DLD1 (cell line): ENCODE results near the gene METTL27.
"Not testable (repeated sequence)": the region's sequence is repeated elsewhere in the genome, so short reads cannot be mapped to it uniquely, and the experiment has no call there.

Experiments used
- in situ Hi-C: cut with HindIII; loops from 2 replicates; pipeline ENCODE4 v1.10.0; 2017; ENCODE audit warnings: low sequenced_read_pairs

The METTL27 gene

GRCh38 chr7:73870041-73870492 is 27.8 kb upstream of the METTL27 start:
- in situ Hi-C loops: no loop called here

- in situ Hi-C loops: loop anchor here (10.0 kb wide), 2 partner anchors 86 to 146 kb away; no protein-coding TSS in a partner anchor
Observed at GRCh38 chr7:73869011-73869798, 26.9 kb upstream of the METTL27 start.

- in situ Hi-C loops: loop anchor here (10.0 kb wide), 2 partner anchors 88 to 148 kb away; no protein-coding TSS in a partner anchor
Observed at GRCh38 chr7:73866446-73866767, 24.1 kb upstream of the METTL27 start.

GRCh38 chr7:73865738-73866445 is 23.6 kb upstream of the METTL27 start:
- in situ Hi-C loops: loop anchor here (10.0 kb wide), 2 partner anchors 89 to 149 kb away; no protein-coding TSS in a partner anchor

- in situ Hi-C loops: loop anchor here (10.0 kb wide), 2 partner anchors 90 to 150 kb away; no protein-coding TSS in a partner anchor
Observed at GRCh38 chr7:73864981-73865711, 22.8 kb upstream of the METTL27 start.

- in situ Hi-C loops: loop anchor here (10.0 kb wide), 2 partner anchors 93 to 153 kb away; no protein-coding TSS in a partner anchor
Observed at GRCh38 chr7:73861305-73861704, 19.0 kb upstream of the METTL27 start.

GRCh38 chr7:73860859-73861258 is 18.5 kb upstream of the METTL27 start, which contains the start of gene TMEM270:
Gene TMEM270 (plus strand): TSS chr7:73861159. CDS start chr7:73861195, 36 bp downstream.
- in situ Hi-C loops: loop anchor here (10.0 kb wide), 2 partner anchors 94 to 154 kb away; no protein-coding TSS in a partner anchor

GRCh38 chr7:73858807-73859206 is 16.5 kb upstream of the METTL27 start:
- in situ Hi-C loops: no loop called here

- in situ Hi-C loops: no loop called here
Observed at GRCh38 chr7:73856941-73857340, 14.6 kb upstream of the METTL27 start.

GRCh38 chr7:73852500-73852899 is 10.2 kb upstream of the METTL27 start:
- in situ Hi-C loops: no loop called here

- in situ Hi-C loops: no loop called here
Observed at GRCh38 chr7:73851410-73852338, 9.4 kb upstream of the METTL27 start.

- in situ Hi-C loops: no loop called here
Observed at GRCh38 chr7:73850781-73851207, 8.5 kb upstream of the METTL27 start.

GRCh38 chr7:73847941-73848723 is 5.8 kb upstream of the METTL27 start:
- in situ Hi-C loops: no loop called here

- in situ Hi-C loops: not testable (repeated sequence)
Observed at GRCh38 chr7:73845701-73846195, 3.4 kb upstream of the METTL27 start.

- in situ Hi-C loops: no loop called here
Observed at GRCh38 chr7:73844848-73845460, 2.6 kb upstream of the METTL27 start.

- in situ Hi-C loops: no loop called here
Observed at GRCh38 chr7:73844131-73844547, 1.8 kb upstream of the METTL27 start.

GRCh38 chr7:73841689-73842066 is 638 bp downstream of the METTL27 start:
- in situ Hi-C loops: no loop called here

- in situ Hi-C loops: no loop called here
Observed at GRCh38 chr7:73840715-73841379, 1.5 kb downstream of the METTL27 start.
